ENCODE data around the gene SLC6A7.
A peak's percentile ranks its signal among the peaks of the same experiment; 100 is the strongest.
"Not testable (repeated sequence)": the region's sequence is repeated elsewhere in the genome, so short reads cannot be mapped to it uniquely, and the experiment has no call there.

SLC6A7 gene

GRCh38 chr5:150217038-150217437 lies 27.2 kb downstream of the SLC6A7 start:
- no peak for DNase-seq

GRCh38 chr5:150217873-150218692 lies 28.2 kb downstream of the SLC6A7 start:
- peak in 49 of 51 donors; percentile 3 to 87 (median 64) for DNase-seq

GRCh38 chr5:150218693-150219035 lies 28.8 kb downstream of the SLC6A7 start:
- no peak for DNase-seq

DNA sequence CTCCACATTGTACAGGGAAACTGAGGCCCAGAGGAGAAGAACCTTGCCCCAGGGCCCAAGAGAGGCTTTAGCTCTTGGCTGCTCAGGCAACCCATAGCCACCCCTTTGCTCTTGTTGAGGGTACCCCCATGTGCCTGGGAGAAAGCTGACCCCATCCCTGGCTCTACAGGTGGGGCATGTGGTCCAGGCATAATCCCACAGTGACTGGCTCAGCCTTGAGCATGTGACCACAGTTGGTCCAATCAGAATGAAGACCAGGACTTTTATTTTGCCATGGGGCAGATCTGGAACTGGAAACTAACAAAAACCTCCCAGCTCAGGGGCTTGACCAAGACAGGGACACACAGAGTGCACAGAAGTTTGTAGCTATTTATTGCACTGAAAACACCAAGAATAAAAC lies 29.3 kb downstream of the SLC6A7 start:
- no peak for DNase-seq

DNA sequence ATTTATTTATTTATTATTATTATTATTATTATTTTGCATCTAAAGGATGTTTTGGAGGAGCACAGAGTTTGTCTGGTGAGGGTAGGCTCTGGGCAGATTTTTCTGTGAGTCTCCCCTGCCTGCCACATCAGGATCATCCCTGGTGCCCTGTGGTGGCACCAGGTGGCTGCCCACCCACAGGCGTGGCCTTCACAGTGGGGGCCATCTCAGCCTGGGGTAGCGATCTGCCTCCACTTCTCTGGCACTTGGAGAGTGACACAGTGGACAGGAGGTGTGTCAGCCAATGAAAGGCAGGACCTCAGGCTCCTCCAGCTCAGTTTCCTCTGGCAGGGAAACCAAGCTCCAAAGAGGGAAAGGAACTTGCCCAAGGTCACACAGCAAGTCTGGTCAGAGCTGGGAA lies 30.0 kb downstream of the SLC6A7 start:
- DNase-seq = no peak

- DNase-seq = no peak
These were observed 31.6 kb downstream of the SLC6A7 start for GRCh38 chr5:150221471-150221870.

- DNase-seq = no peak
These were observed 33.0 kb downstream of the SLC6A7 start for GRCh38 chr5:150222906-150223305.

- DNase-seq = no peak
These were observed 33.6 kb downstream of the SLC6A7 start for GRCh38 chr5:150223474-150223873.

- no peak for DNase-seq
These were observed 34.7 kb downstream of the SLC6A7 start for GRCh38 chr5:150224483-150225027.

- DNase-seq = no peak
These were observed 37.2 kb downstream of the SLC6A7 start for GRCh38 chr5:150227036-150227435.

DNA sequence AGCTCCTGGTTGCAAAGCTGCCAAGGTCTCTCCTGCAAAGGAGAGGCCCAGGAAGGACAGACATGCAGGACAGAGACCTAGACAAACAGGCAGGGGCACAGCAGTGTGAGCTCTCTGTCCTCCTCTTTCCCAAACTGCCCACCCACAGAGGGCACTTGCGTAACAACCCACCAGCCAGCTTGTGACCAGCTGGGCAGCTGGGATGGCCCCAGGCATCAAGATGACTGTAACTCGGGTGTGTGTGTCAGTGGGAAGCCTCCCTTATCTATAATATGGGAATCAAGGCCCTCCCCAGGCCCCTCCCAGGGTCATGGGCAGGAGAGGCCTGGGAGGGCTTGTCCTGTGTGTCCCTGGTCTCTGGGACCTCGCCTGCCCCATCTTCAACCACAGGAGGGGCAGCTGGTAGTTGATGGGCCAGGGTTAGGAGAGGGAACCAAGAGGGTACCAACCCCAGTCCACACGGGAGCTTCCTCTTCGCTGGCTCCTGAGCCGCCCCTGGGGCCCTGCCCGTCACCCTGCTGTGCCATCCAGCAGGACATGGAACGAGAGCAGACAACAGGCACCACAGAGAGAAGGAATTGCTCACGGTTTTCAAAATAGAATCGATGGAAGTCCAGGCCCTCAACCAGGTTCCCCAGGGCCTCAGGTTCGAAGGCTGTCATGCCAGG lies 37.9 kb downstream of the SLC6A7 start:
- DNase-seq = no peak

GRCh38 chr5:150229571-150229970 lies 39.7 kb downstream of the SLC6A7 start:
- DNase-seq = no peak

DNA sequence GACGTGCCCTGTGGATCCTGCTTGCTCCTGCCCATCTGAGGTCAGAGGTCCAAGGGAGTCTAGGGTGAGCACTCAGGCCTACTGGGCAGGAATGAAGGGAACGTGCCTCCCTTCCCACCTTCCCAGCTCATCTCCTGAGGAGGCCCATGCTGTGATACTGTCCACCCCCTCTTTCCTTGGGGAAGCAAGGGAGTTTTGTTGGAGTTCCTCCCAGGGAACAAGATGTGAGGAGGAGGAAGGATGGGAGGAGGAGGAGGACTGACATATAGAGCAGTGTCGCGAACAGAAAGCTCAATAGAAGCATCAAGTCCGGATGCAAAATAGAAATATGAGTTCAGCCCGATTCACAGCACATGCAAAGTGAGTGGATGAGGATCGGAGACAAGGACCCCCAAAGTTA lies 41.0 kb downstream of the SLC6A7 start:
- no peak for DNase-seq

- not testable (repeated sequence) for DNase-seq
These were observed 43.8 kb downstream of the SLC6A7 start for GRCh38 chr5:150233706-150234105.

- DNase-seq = no peak
These were observed 45.0 kb downstream of the SLC6A7 start for GRCh38 chr5:150234576-150235499.

DNA sequence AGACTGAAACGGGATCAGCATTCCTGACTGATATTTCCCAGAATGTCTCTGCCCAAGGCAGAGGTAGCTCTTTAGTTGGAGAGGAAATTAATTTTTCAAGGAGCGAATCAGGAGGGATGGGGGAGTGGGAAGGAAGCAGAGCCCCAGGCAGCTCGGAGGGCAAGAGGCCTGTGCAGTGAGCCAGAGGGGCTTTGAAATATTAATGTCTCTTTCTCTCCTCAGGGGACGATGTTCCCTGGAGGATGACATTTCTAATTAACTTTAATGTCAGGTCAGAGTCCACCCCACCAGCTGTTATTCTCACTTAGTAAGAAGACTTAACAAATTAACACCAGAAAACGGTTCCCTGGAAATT lies 45.6 kb downstream of the SLC6A7 start:
- no peak for DNase-seq

- DNase-seq = no peak
These were observed 46.5 kb downstream of the SLC6A7 start for GRCh38 chr5:150236313-150236712.

- DNase-seq = no peak
These were observed 47.3 kb downstream of the SLC6A7 start for GRCh38 chr5:150236981-150237754.

DNA sequence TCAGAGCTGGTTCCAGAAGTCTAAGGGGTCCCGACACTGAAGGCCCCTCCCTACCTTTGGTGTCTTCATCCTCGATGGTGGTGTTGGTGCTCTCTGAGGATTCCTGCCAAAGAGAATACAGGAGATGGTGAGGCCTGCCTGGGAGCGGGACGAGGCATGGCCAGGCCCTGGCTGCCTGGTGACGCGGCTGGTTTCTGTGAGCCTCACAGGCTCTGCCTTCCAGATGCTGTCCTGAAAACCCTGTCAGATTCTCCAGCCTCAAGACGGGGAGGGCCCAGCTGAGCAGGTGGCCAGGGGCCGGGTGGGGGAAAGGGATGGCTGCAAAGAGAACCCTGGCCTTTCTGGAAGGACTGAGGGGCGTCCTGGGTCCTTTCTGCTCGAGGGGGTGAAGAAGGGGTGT lies 48.8 kb downstream of the SLC6A7 start:
- DNase-seq = no peak

DNA sequence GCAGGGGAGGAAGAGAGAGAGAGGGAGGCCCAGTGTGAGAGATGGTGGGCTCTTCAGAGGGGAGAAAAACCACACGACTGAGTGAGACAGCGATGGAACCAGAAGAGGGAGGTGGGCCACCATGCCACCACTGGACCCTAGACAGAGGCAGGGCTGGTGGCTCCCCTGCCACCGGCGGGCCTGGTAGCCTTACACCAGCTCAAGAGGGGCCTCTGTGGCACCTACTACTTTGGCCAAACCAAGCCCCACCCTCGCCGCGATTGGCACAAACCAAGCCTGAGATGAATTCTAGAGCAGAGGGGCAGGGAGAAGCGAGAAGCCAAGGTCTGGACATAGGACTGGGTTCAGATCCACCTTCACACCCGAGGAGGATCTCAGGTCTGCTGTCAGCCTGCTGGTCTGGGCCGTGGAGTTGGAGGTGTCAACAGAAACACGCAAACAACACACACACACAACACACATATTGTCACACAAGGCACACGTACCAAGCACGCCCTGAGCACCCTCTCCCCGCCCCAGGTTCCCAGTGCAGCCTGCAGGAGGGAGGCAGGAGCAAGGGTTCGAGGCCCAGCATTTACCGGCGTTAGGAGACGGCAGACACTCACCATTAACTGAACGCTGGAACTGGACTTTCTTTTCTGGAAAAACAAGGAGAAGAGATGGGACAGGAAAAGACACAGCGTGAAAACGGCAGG lies 49.4 kb downstream of the SLC6A7 start:
- no peak for DNase-seq

DNA sequence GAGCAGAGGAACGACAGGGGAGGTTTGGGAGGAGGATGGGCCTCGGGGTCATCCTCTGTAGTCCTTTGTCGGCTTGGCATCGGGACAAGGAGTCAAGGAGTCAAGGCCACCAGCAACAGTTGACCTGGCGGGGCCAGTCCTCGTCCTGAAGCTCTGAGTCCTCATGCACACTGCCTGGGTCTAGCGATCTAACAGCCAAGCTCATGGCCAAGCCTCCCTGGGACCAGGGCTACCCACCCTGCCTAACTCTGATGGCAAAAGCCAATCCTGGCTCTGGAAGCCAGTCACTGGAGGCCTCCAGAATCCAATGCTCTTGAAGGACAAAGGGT lies 49.9 kb downstream of the SLC6A7 start:
- no peak for DNase-seq
